ENCODE measurements around the gene PRDM5.

- TF ChIP-seq CTCF (IDR thresholded peaks at IDR 0.05) = no peak
- no peak for TF ChIP-seq POLR2A (IDR thresholded peaks at IDR 0.05)
- no peak for TF ChIP-seq POLR2AphosphoS5 (IDR thresholded peaks at IDR 0.05)
Observed at GRCh38 chr4:120769227-120769626, 153.3 kb downstream of the PRDM5 start.

Data from prostate gland (tissue), 2 donors.